Upper lobe of left lung (tissue), 4 donors: ENCODE data around the gene CATSPER1.

ENCODE experiments used
- CTCF ChIP-seq, 6 experiments: fragments of 450-650 bp in 4 of 6; fragments of 200-600 bp in 2 of 6; sonication (generic) in 2 of 6; IDR thresholded peaks; one replicate each; pipeline ENCODE4 v1.5.1; 2016 to 2019; ENCODE audit warnings: antibody characterized with exemption in 6 of 6
- EP300 ChIP-seq, 4 donors: sonication (generic); formaldehyde crosslinking; IDR thresholded peaks; one replicate each; pipeline ENCODE4 v1.5.1; 2017; ENCODE audit warnings: antibody characterized with exemption in 4 of 4, control low read depth in 2 of 4
- POLR2A ChIP-seq, 4 donors: fragments of 450-650 bp; IDR thresholded peaks; one replicate each; pipeline ENCODE4 v1.5.1; 2016 to 2017; ENCODE audit warnings: antibody characterized with exemption in 4 of 4, mild to moderate bottlenecking in 2 of 4
- POLR2AphosphoS5 ChIP-seq, 2 donors: sonication (generic); formaldehyde crosslinking; IDR thresholded peaks; one replicate each; pipeline ENCODE4 v1.5.1; 2017; ENCODE audit warnings: antibody characterized with exemption in 2 of 2

- TF ChIP-seq POLR2A (IDR thresholded peaks at IDR 0.05) = no peak
- no peak for TF ChIP-seq CTCF (IDR thresholded peaks at IDR 0.05)
- no peak for TF ChIP-seq EP300 (IDR thresholded peaks at IDR 0.05)
- TF ChIP-seq POLR2AphosphoS5 (IDR thresholded peaks at IDR 0.05) = no peak
Measured at GRCh38 chr11:66026017-66026529, at the start of gene CATSPER1.
